Measurements from ENCODE around the gene PSMD11. TPM values are rescaled to one million over a fixed set of nuclear protein-coding genes. Genes with fewer than 3 reads are reported as not detected.

PSMD11 gene
- total RNA-seq, 2 donors from 2014 or later, result 164 to 168 TPM

- no peaks in the 10 kb centered on the region for H3K9me3 Mint-ChIP-seq
- peak; percentile 80 for DNase-seq
- Histone ChIP-seq H3K36me3 (ENCODE audit: control insufficient read depth, insufficient read depth, low read length) (peaks cover 19% of the 10 kb centered on the region), H3K9me3 (ENCODE audit: control insufficient read depth, low read length) (no peaks in the 10 kb centered on the region), H3K4me3 (ENCODE audit: low read length) (peak overlapping the region; percentile 87), H3K27ac (ENCODE audit: low read depth, low read length) (no peak overlapping the region), H3K4me1 (ENCODE audit: control insufficient read depth, insufficient read depth, low read length) (peaks cover 17% of the 10 kb centered on the region), H3K9ac (ENCODE audit: extremely low read depth, low read length, poor library complexity, severe bottlenecking) (peak overlapping the region; percentile 51), H3K27me3 (ENCODE audit: control insufficient read depth, insufficient read depth, low read length, poor library complexity, severe bottlenecking) (no peaks in the 10 kb centered on the region)
- peaks cover 20% of the 10 kb centered on the region for H3K36me3 Mint-ChIP-seq (ENCODE audit: low read depth)
- H3K27ac Mint-ChIP-seq, result peak overlapping the region; percentile 63
- no peak for TF ChIP-seq CTCF (conservative IDR thresholded peaks at IDR 0.05)
- peaks cover 58% of the 10 kb centered on the region for H3K4me1 Mint-ChIP-seq
- H3K27me3 Mint-ChIP-seq (ENCODE audit: insufficient read depth), result no peaks in the 10 kb centered on the region
- peak overlapping the region; percentile 74 for H3K4me3 Mint-ChIP-seq
- WGBS, 2 experiments (ENCODE audit: insufficient coverage in 1 of 2, insufficient read length in 1 of 2), result 30 to 41% methylated on average over 29 to 59 of the region's 59 CpGs
Measured at GRCh38 chr17:32487473-32488176, 43.3 kb downstream of the PSMD11 start.

- Histone ChIP-seq H3K27ac (ENCODE audit: low read depth, low read length) (no peak overlapping the region), H3K4me1 (ENCODE audit: control insufficient read depth, insufficient read depth, low read length) (peaks cover 16% of the 10 kb centered on the region), H3K27me3 (ENCODE audit: control insufficient read depth, insufficient read depth, low read length, poor library complexity, severe bottlenecking) (no peaks in the 10 kb centered on the region), H3K36me3 (ENCODE audit: control insufficient read depth, insufficient read depth, low read length) (peaks cover 18% of the 10 kb centered on the region), H3K4me3 (ENCODE audit: low read length) (peak overlapping the region; percentile 87), H3K9ac (ENCODE audit: extremely low read depth, low read length, poor library complexity, severe bottlenecking) (no peak overlapping the region), H3K9me3 (ENCODE audit: control insufficient read depth, low read length) (no peaks in the 10 kb centered on the region)
- H3K4me3 Mint-ChIP-seq, result peak overlapping the region; percentile 74
- no peak overlapping the region for H3K27ac Mint-ChIP-seq
- H3K36me3 Mint-ChIP-seq (ENCODE audit: low read depth), result peaks cover 20% of the 10 kb centered on the region
- no peaks in the 10 kb centered on the region for H3K9me3 Mint-ChIP-seq
- peaks cover 54% of the 10 kb centered on the region for H3K4me1 Mint-ChIP-seq
- DNase-seq, result no peak
- WGBS, 2 experiments (ENCODE audit: insufficient coverage in 1 of 2, insufficient read length in 1 of 2), result 91% methylated on average over 14 to 16 of the region's 16 CpGs
- TF ChIP-seq CTCF (conservative IDR thresholded peaks at IDR 0.05), result no peak
- H3K27me3 Mint-ChIP-seq (ENCODE audit: insufficient read depth), result no peaks in the 10 kb centered on the region
Measured at GRCh38 chr17:32488177-32488542, 43.9 kb downstream of the PSMD11 start.

DNA sequence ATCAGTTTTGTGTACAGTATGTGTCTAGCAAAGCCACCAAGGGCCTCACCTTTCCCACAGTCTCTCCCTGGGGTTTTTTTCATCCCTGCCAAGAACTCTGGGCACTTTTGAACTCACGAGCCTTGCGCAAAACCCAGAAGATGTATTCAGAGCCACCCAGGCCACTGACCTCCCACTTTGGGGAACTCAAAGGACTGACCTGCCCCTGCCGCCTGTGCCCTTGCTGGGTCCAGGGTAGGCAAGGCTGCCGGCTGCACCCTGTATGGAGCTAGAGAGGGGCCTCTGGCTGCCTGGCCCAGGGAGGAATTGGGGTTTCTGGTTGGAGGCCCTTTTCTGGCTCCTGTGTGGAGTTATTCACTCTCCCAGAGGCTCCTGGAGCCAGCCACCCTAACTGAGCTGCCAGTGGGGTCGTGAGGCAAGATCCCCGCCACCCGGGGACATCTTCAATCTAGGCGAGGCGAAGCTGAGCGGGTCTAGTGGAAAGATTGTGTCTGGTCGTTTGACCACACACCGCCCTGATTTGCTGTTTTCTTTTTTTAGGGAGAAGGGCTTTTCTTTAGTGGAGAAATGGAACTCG is 44.4 kb downstream of the PSMD11 start:
- Histone ChIP-seq H3K4me3 (ENCODE audit: low read length) (peak overlapping the region; percentile 87), H3K36me3 (ENCODE audit: control insufficient read depth, insufficient read depth, low read length) (peaks cover 18% of the 10 kb centered on the region), H3K27ac (ENCODE audit: low read depth, low read length) (no peak overlapping the region), H3K27me3 (ENCODE audit: control insufficient read depth, insufficient read depth, low read length, poor library complexity, severe bottlenecking) (no peaks in the 10 kb centered on the region), H3K4me1 (ENCODE audit: control insufficient read depth, insufficient read depth, low read length) (peaks cover 13% of the 10 kb centered on the region), H3K9ac (ENCODE audit: extremely low read depth, low read length, poor library complexity, severe bottlenecking) (no peak overlapping the region), H3K9me3 (ENCODE audit: control insufficient read depth, low read length) (no peaks in the 10 kb centered on the region)
- Mint-ChIP-seq H3K9me3 (no peaks in the 10 kb centered on the region), H3K27ac (no peak overlapping the region), H3K36me3 (ENCODE audit: low read depth) (peaks cover 20% of the 10 kb centered on the region), H3K4me3 (peak overlapping the region; percentile 74), H3K4me1 (peaks cover 48% of the 10 kb centered on the region), H3K27me3 (ENCODE audit: insufficient read depth) (no peaks in the 10 kb centered on the region)
- TF ChIP-seq CTCF (conservative IDR thresholded peaks at IDR 0.05), result no peak
- no peak for DNase-seq
- 94 to 98% methylated on average over 7 to 13 of the region's 13 CpGs for WGBS, 2 experiments (ENCODE audit: insufficient coverage in 1 of 2, insufficient read length in 1 of 2)

Measured in endodermal cell (in vitro differentiated cells).